Head of caudate nucleus (tissue), 42 donors: ENCODE results near the gene SGCD.
A peak's percentile ranks its signal among the peaks of the same experiment; 100 is the strongest.

Experiments
- DNase-seq, 42 donors: peaks; one replicate each; pipeline versions ENCODE4 v3.0.0 to v3.0.0-alpha.2; 2020 to 2021; ENCODE audit warnings: mixed read lengths in 7 of 42
- intact Hi-C: fragments of 100-400 bp; cut with DNase I; formaldehyde crosslinking; loops from one replicate; pipeline ENCODE4 v1.15.0; 2022

The SGCD gene

GRCh38 chr5:156774273-156774672 lies 447.3 kb downstream of the SGCD start:
- intact Hi-C loops, result no loop called here
- DNase-seq, result no peak

GRCh38 chr5:156778139-156778706 lies 451.3 kb downstream of the SGCD start:
- intact Hi-C loops, result no loop called here
- no peak for DNase-seq

GRCh38 chr5:156778752-156779151 lies 451.8 kb downstream of the SGCD start:
- intact Hi-C loops, result no loop called here
- no peak for DNase-seq

- no peak for DNase-seq
- intact Hi-C loops, result no loop called here
Measured at GRCh38 chr5:156779436-156779835, 452.5 kb downstream of the SGCD start.

GRCh38 chr5:156783092-156783491 lies 456.1 kb downstream of the SGCD start:
- intact Hi-C loops, result no loop called here

GRCh38 chr5:156794687-156795086 lies 467.7 kb downstream of the SGCD start:
- no peak for DNase-seq
- intact Hi-C loops, result no loop called here

More at GRCh38 chr5:156783092-156783491, 456.1 kb downstream of the SGCD start:
- DNase-seq, result no peak

GRCh38 chr5:156798201-156798600 lies 471.2 kb downstream of the SGCD start:
- DNase-seq, result no peak
- intact Hi-C loops, result no loop called here

- DNase-seq, result no peak
- intact Hi-C loops, result no loop called here
Measured at GRCh38 chr5:156799171-156799570, 472.2 kb downstream of the SGCD start.

- intact Hi-C loops, result no loop called here
- peak in 21 of 42 donors; percentile 5 to 69 (median 16) for DNase-seq
Measured at GRCh38 chr5:156800929-156801328, 474.0 kb downstream of the SGCD start.

GRCh38 chr5:156802501-156802900 lies 475.5 kb downstream of the SGCD start:
- DNase-seq, result no peak
- intact Hi-C loops, result no loop called here

GRCh38 chr5:156803404-156803803 lies 476.4 kb downstream of the SGCD start:
- intact Hi-C loops, result no loop called here

GRCh38 chr5:156812959-156813358 lies 486.0 kb downstream of the SGCD start:
- no peak for DNase-seq
- intact Hi-C loops, result no loop called here

More at GRCh38 chr5:156803404-156803803, 476.4 kb downstream of the SGCD start:
- no peak for DNase-seq

GRCh38 chr5:156815988-156816599 lies 489.1 kb downstream of the SGCD start:
- peak in 24 of 42 donors; percentile 8 to 68 (median 24) for DNase-seq
- intact Hi-C loops, result no loop called here
